Kidney epithelial cell (primary cell): ENCODE measurements around the gene ANTXRL. TPM values are rescaled to one million over a fixed set of nuclear protein-coding genes. Genes with fewer than 3 reads are reported as not detected.

Experiments
- DNase-seq: peaks from one replicate; pipeline ENCODE4 v3.0.0-alpha.2; 2010; ENCODE audit warnings: low read depth
- H3K27me3 ChIP-seq: 2 replicates; pipeline ENCODE4 v1.6.0; 2011; ENCODE audit warnings: low read length; ENCODE audit not compliant: control insufficient read depth, insufficient read depth
- H3K36me3 ChIP-seq: 2 replicates; pipeline ENCODE4 v1.5.1; 2011; ENCODE audit warnings: low read length; ENCODE audit not compliant: control insufficient read depth, insufficient read depth
- H3K4me3 ChIP-seq: 2 replicates; pipeline ENCODE4 v1.5.1; 2011; ENCODE audit warnings: low read depth, mild to moderate bottlenecking, control low read depth, low read length
- total RNA-seq: library from RNA; depleted of rRNA; stranded (reverse); fragments of >200 nt; gene quantifications from 2 replicates; pipeline ENCODE4 v1.2.3, GENCODE V29; 2015
- TF ChIP-seq, protein P1 (sequence below): IDR thresholded peaks from 2 replicates; pipeline ENCODE4 v1.5.1; 2011; ENCODE audit warnings: mild to moderate bottlenecking, moderate library complexity, low read length, control low read depth, inconsistent platforms; ENCODE audit not compliant: insufficient read depth, poor library complexity, severe bottlenecking

ANTXRL gene
- total RNA-seq, 1 donor from 2014 or later, result not detected

DNA sequence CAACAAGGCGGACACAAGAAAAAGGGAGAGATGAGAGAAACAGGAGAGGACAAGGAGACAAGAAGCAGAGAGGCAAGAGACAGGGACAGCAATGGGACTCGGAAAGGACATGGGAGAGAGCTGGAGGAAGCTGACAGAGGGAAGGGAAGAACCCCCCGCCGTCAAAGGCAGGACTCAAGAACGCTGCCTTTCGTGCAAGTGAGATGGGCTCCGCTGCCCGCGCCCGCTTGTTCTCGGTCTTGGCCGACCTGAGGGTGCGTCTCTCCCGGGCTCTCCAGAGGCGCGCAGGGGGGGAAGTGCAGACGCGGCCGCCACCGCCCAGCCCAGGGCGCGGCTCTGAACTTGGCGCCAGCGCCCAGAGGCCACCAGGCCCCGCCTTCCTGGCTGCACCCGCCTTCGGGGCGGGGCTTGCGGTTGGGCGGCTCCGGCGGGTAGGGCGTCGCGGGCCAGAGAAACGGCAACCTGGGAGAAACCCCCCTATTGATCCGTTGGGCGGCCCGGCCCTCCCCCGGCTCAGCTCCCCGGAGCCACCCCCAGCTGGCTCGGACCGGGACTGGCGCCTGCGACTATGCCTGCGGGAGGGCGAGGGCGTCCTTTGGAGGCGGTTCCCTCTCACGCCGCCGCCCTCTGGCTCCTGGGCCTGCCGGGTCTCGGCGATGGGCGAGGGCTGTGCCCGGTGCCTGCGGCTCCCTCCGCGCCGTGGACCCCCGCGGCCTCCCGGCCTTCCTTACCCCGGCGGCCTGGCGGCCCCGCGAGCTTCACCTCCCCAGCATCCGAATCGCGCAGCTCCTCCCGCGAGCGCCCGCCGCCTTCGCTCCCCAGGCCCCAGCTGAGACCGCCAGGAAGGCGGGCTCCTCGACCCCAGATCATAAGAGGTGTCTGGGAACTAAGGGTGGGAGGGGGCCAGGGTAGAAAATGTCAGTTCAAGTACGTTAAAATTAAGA, 2.2 kb upstream of the ANTXRL start:
- Histone ChIP-seq H3K4me3 (peak overlapping the region; percentile 64), H3K36me3 (no peaks in the 10 kb centered on the region), H3K27me3 (peaks cover 16% of the 10 kb centered on the region)
- no peak for DNase-seq
- TF ChIP-seq, protein P1, sequence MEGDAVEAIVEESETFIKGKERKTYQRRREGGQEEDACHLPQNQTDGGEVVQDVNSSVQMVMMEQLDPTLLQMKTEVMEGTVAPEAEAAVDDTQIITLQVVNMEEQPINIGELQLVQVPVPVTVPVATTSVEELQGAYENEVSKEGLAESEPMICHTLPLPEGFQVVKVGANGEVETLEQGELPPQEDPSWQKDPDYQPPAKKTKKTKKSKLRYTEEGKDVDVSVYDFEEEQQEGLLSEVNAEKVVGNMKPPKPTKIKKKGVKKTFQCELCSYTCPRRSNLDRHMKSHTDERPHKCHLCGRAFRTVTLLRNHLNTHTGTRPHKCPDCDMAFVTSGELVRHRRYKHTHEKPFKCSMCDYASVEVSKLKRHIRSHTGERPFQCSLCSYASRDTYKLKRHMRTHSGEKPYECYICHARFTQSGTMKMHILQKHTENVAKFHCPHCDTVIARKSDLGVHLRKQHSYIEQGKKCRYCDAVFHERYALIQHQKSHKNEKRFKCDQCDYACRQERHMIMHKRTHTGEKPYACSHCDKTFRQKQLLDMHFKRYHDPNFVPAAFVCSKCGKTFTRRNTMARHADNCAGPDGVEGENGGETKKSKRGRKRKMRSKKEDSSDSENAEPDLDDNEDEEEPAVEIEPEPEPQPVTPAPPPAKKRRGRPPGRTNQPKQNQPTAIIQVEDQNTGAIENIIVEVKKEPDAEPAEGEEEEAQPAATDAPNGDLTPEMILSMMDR, result no peak

DNA sequence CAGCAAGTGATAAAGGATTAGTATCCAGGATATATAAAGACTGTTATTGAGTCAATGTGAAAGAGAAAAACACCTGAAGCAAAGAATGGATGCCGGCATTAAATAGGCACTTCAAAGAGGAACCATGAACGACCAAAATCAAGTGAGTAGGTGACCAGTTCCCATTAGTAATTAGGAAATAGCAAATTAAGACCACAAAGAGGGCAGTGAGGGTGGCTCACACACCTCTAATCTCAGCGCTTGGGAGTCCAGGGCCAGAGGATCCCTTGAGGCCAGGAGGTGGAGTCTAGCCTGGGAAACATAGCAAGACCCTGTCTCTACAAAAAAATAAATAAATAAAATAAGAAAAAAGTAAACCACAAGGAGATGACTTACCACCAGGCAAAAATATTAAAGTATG, 1.5 kb upstream of the ANTXRL start:
- no peak for DNase-seq
- H3K36me3 ChIP-seq, result no peaks in the 10 kb centered on the region
- peaks cover 16% of the 10 kb centered on the region for H3K27me3 ChIP-seq
- peak overlapping the region; percentile 64 for H3K4me3 ChIP-seq
- TF ChIP-seq, protein P1, result no peak

DNA sequence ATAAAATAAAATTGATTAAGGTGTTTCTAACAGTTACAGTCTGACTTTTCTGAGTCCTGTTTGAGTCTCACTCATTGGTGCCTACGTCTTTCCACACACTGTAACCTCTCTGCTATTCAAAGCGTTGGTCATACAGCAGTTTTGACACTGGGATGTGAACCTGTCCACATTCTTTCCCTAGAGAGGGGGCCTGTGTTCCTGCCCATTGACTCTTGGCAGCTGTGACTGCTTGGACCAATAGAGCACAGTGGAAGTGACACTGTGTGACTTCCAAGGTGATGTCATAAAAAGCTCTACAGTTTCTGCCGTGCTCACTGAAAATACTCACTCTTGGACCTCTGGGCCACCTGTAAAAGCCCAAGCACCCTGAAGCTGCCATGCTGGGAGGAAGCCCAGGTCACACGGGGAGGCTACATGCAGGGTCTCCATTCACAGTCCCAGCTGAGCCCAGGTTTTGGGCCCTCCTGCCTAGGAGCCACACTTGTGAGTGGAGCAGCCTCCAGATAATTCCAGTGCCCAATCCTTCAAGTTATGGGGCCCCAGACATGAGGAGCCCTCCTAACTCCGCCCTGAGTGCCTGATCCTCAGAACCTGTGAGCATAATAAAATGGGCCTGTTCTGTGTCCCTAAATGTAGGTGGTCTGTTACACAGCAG, 704 bp upstream of the ANTXRL start:
- DNase-seq, result no peak
- H3K4me3 ChIP-seq, result no peak overlapping the region
- peaks cover 16% of the 10 kb centered on the region for H3K27me3 ChIP-seq
- TF ChIP-seq, protein P1, result no peak
- no peaks in the 10 kb centered on the region for H3K36me3 ChIP-seq

DNA sequence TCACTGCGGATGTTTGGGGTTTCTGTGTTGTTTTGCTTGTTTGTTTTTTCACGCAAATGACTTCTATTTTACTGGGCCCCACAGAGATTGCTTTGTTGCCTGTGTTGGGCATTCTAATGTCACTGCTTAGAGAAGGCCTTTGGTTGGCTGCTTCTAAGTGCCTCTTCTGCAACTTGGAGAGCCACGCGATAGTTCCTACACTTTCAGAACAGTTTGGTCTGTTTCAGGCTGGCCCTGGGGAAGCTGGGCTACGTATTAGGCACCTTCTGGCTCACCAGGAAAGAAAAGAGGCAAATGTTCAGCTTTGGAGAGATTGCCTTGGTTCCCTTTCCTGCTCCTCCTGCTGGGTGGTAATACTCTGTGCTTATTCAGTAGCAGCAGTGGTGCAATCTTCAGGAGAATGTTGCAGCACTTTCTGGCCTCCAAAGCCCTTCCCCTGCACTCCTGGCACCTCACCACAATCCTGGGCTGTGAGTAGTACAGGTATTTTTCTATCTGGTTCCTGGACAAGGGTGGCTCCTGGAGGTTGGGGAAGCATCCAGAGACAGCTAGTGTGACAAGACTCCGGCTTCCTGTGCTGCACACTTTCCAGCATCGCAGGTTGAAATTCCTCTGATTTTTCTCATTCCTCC, 1.2 kb downstream of the ANTXRL start:
- DNase-seq, result no peak
- Histone ChIP-seq H3K4me3 (no peak overlapping the region), H3K27me3 (peaks cover 7% of the 10 kb centered on the region), H3K36me3 (no peaks in the 10 kb centered on the region)
- TF ChIP-seq, protein P1, result no peak

DNA sequence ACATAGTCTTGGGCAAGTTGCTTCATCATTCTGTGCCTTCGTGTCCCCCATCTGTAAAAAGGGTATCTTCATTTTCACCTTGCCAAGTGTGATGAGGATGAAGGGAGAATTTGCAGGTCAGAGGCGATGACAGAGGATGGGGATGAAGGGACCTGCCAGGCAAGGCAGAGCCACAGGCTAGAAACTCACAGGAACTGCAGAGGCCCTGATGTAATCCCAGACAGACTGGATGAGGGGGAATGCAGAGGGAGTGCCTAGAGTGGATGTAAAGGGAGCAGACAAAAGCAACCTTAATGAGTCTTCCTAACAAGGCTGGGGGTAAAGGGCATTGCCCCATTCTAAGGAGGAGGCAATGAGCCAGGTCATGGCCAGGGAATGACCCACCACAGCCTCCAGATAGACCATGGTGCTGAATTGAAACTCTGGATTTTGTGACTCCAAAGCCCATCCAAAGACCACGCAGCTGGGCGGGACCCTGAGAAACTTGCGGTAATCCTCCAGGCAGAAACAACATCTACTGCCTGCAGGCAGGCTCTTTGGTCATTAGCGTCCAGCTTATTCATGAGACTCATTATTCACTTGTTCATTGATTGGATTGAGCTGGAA, 1.9 kb downstream of the ANTXRL start:
- Histone ChIP-seq H3K27me3 (peaks cover 7% of the 10 kb centered on the region), H3K4me3 (no peak overlapping the region), H3K36me3 (no peaks in the 10 kb centered on the region)
- no peak for DNase-seq
- TF ChIP-seq, protein P1, result no peak
